MG63 (cell line): Measurements from ENCODE around the gene LYPD6B. TPM values are rescaled to one million over a fixed set of nuclear protein-coding genes. Genes with fewer than 3 reads are reported as not detected.

ENCODE experiments used
- DNase-seq: peaks from one replicate; pipeline ENCODE4 v3.0.0-alpha.2; 2020
- H3K27me3 ChIP-seq: fragments of 250-450 bp; sonication (Bioruptor Pico); 2 replicates; pipeline ENCODE4 v1.5.1; 2020; ENCODE audit warnings: mild to moderate bottlenecking, moderate library complexity
- H3K36me3 ChIP-seq: fragments of 250-450 bp; sonication (Bioruptor Pico); 2 replicates; pipeline ENCODE4 v1.5.1; 2020; ENCODE audit warnings: mild to moderate bottlenecking, moderate library complexity
- H3K4me3 ChIP-seq: fragments of 250-450 bp; sonication (Bioruptor Pico); 2 replicates; pipeline ENCODE4 v1.5.1; 2020; ENCODE audit warnings: mild to moderate bottlenecking, moderate library complexity
- H3K9me3 ChIP-seq: fragments of 250-450 bp; sonication (Bioruptor Pico); 2 replicates; pipeline ENCODE4 v1.5.1; 2020; ENCODE audit warnings: mild to moderate bottlenecking, moderate library complexity
- total RNA-seq: library from RNA; depleted of rRNA; stranded (reverse); fragments of >200 nt; shearing (Covaris generic); gene quantifications from 2 replicates; pipeline ENCODE4 v1.2.3, GENCODE V29; 2014; ENCODE audit warnings: low replicate concordance

The LYPD6B gene
- total RNA-seq, 1 experiment from 2014 or later, result 1.6 TPM

DNA sequence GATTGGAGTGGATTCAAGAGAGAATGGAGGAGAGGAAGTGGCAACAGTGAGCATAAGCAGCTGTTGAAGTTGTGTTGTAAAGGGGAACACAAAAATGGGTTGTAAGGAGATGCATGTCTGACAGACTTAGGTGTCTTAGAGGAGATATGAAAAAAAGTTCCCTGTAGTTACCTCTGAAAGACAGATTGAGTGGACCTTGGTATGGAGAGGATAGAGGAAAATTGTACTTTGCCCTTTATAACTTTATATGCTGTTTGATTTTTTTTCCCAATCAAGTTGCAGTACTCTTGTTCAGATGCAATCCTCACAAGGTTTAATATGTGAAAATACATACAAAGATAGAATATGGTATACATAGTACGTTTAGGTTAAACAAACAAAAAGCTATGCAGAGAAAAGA, 73.6 kb downstream of the LYPD6B start:
- Histone ChIP-seq H3K4me3 (no peak overlapping the region), H3K36me3 (no peaks in the 10 kb centered on the region), H3K9me3 (no peaks in the 10 kb centered on the region), H3K27me3 (no peaks in the 10 kb centered on the region)
- no peak for DNase-seq

DNA sequence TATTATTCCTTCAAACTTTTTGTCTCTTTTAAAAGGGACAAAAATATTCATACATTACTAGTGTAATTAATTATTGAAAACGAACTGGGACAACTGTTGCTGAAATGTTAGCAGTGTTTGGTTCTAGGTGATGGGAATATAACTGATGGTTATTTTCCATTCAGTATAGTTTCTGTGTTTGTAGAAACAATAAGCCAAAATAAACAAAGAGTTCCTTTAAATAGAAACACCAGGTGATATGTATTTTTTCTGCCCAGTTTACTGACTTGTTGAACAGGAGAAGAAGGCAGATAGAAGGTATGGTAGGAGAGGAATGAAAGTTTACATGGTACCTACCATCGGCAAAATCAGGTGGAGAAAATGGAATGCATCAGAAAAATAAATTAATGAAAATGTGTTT, 74.2 kb downstream of the LYPD6B start:
- H3K4me3 ChIP-seq, result no peak overlapping the region
- DNase-seq, result no peak
- H3K9me3 ChIP-seq, result no peaks in the 10 kb centered on the region
- no peaks in the 10 kb centered on the region for H3K36me3 ChIP-seq
- no peaks in the 10 kb centered on the region for H3K27me3 ChIP-seq

DNA sequence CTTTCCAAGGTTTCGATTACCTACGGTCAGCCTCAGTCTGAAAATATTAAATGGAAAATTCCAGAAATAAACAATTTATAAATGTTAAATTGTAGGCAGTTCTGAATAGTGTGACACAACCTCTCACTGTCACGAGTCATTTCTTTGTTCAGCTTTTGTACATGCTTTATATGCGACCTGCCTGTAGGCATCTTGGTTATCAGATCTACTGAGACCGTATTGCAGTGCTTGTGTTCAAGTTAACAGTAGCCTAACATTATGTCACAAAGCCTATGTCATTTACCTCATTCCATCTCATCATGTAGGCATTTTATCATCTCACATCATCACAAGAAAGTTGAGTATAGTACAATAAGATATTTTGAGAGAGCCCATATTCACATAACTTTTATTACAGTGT, 77.3 kb downstream of the LYPD6B start:
- Histone ChIP-seq H3K27me3 (no peaks in the 10 kb centered on the region), H3K4me3 (no peak overlapping the region), H3K9me3 (no peaks in the 10 kb centered on the region), H3K36me3 (no peaks in the 10 kb centered on the region)
- no peak for DNase-seq

DNA sequence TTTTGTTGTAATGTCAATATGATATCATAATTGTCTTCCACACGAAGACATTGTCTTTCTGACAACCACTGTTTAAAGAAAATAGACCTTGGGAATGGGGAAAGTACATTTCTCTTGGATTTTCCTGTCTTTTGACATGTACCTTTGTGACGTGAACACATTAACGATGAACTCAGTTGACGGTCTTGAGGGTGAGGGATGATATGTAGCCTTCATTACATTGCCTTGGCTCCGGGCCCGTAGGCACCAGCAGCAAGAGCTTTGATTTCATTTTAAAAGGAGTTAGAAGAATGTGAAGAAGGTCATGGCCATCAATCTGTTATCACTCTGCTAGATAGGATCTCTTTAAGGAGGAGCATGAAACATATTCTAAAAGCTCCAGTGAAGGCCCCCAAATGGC, 80.9 kb downstream of the LYPD6B start:
- no peak for DNase-seq
- H3K9me3 ChIP-seq, result no peaks in the 10 kb centered on the region
- H3K4me3 ChIP-seq, result no peak overlapping the region
- no peaks in the 10 kb centered on the region for H3K36me3 ChIP-seq
- no peaks in the 10 kb centered on the region for H3K27me3 ChIP-seq

- Histone ChIP-seq H3K9me3 (no peaks in the 10 kb centered on the region), H3K36me3 (no peaks in the 10 kb centered on the region), H3K4me3 (no peak overlapping the region), H3K27me3 (no peaks in the 10 kb centered on the region)
- no peak for DNase-seq
These were observed 84.0 kb downstream of the LYPD6B start for GRCh38 chr2:149122516-149122915.

DNA sequence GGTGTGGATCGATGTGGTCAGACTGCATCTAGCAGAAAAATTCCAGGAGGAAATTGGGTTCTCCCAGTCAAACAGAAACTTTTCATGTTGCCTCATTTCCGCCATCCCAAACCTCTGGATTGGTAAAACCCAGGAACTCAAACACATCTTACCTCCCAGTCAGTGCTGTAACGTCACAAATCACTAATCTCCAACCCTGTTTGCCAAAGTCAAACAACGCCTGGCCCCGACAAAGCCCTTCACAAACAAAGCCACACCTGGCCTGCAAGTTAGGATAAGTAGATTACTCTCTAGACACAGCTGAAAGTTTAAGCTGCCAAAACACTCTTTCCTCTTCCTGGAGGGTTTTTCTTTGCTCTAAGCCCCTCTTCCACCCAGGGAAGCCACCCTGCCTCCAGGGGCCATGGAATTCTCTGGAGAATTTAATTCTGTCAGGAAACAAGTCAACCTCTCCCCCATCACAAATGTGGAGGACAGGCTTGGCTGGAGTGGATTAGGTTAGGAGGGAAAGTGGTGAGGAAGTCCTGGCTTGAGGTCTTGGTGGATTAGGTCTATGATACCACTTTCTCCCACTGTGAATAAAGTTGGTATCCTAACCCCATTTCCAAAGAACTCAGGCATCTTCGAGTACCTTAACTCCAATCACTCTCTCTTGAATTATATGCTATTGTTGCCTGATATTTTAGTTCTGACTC, 86.7 kb downstream of the LYPD6B start:
- Histone ChIP-seq H3K4me3 (no peak overlapping the region), H3K27me3 (no peaks in the 10 kb centered on the region), H3K36me3 (no peaks in the 10 kb centered on the region), H3K9me3 (no peaks in the 10 kb centered on the region)
- DNase-seq, result no peak

- no peak for DNase-seq
- H3K9me3 ChIP-seq, result no peaks in the 10 kb centered on the region
- H3K4me3 ChIP-seq, result no peak overlapping the region
- H3K36me3 ChIP-seq, result no peaks in the 10 kb centered on the region
- no peaks in the 10 kb centered on the region for H3K27me3 ChIP-seq
These were observed 90.9 kb downstream of the LYPD6B start for GRCh38 chr2:149129433-149129832.

GRCh38 chr2:149132339-149132738, 93.8 kb downstream of the LYPD6B start:
- no peak for DNase-seq
- no peaks in the 10 kb centered on the region for H3K36me3 ChIP-seq
- H3K27me3 ChIP-seq, result no peaks in the 10 kb centered on the region
- H3K9me3 ChIP-seq, result no peaks in the 10 kb centered on the region
- no peak overlapping the region for H3K4me3 ChIP-seq

DNA sequence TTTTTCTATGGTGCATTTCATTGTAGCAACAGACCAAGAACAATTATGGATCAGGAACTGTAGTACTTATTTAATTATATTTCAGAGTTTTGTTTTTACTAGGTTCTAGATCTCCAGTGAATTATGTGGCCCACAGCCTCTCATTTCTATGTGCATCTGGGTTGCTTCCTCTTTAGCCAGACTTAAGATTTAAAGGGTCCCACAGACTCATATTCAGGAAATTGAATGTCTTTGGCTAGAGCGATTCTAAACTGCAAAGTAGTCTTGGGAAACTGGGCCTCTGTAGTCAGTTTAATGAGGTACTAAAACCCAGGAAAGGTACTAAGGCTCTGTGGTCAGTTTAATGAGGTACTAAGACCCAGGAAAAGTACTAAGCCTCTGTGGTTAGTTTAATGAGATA, 94.4 kb downstream of the LYPD6B start:
- no peaks in the 10 kb centered on the region for H3K9me3 ChIP-seq
- DNase-seq, result no peak
- no peaks in the 10 kb centered on the region for H3K36me3 ChIP-seq
- H3K27me3 ChIP-seq, result no peaks in the 10 kb centered on the region
- H3K4me3 ChIP-seq, result no peak overlapping the region

DNA sequence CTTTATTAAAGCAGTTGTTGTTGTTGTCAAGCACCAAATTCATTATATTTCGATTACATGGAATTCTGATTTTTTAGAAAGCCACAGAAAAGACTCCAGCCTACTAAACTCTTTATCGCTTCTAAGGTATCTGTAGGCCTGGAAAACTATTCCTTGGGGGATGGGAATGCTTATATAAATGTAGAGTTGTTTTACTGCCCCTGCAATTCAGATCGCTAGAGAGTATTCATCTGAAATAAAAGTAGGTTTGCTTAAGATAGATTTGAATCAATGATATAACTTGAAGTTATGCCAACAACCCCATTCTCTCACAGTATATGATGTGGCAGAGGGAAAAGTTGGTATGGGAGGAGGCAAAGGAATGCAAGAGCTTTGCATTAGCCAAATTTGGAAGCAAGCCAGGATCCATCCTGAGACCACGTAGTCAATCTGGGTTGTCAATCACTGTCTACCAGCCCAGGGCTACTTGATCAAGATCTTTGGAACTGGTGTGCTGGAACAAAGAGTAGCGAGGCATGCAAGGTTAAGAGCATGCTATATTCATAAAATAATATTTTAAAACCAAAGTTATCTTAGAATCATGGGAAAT, 95.9 kb downstream of the LYPD6B start:
- Histone ChIP-seq H3K4me3 (no peak overlapping the region), H3K9me3 (no peaks in the 10 kb centered on the region), H3K36me3 (no peaks in the 10 kb centered on the region), H3K27me3 (no peaks in the 10 kb centered on the region)
- DNase-seq, result no peak

- no peak for DNase-seq
- Histone ChIP-seq H3K36me3 (no peaks in the 10 kb centered on the region), H3K27me3 (no peaks in the 10 kb centered on the region), H3K9me3 (no peaks in the 10 kb centered on the region), H3K4me3 (no peak overlapping the region)
These were observed 97.6 kb downstream of the LYPD6B start for GRCh38 chr2:149136111-149136510.

DNA sequence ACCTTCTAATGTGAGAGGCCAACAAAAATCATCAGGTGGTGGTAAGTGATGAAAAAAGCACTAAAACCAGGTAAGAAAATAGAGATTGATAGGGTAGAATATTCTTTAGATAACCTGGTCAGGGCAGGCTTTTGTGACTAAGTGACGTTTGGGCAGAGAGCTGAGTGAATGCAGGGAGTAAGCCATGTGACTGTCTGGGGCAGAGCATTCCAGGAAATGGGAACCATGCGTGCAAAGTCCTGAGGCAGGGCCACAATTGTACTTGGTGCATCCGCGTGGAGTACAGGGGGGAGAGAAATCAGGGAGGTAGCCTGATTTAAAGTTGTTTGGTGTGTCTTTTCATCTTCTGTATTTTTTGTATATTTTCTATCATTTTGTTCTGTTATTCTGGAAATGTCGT, 102.5 kb downstream of the LYPD6B start:
- DNase-seq, result no peak
- Histone ChIP-seq H3K9me3 (no peaks in the 10 kb centered on the region), H3K4me3 (no peak overlapping the region), H3K27me3 (no peaks in the 10 kb centered on the region), H3K36me3 (no peaks in the 10 kb centered on the region)

DNA sequence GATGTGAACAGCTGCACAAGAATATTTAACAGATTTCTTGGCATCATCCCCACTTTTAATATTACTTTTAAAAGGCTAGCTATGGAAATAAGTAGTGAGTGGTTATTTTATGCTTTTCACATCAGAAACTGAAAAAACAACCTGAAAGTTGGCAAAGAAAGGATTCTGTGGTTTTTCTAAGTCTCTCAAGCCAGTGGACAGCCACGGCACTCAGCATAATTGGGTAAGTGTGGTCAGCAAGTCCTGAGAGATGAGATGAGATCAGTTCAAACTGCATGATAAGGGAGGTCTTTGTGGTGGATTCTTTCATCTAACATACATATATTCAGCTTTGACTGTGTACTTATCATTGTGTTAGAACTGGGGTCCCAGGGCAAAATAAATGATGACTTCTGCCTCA, 105.2 kb downstream of the LYPD6B start:
- H3K4me3 ChIP-seq, result no peak overlapping the region
- no peaks in the 10 kb centered on the region for H3K9me3 ChIP-seq
- no peaks in the 10 kb centered on the region for H3K27me3 ChIP-seq
- no peaks in the 10 kb centered on the region for H3K36me3 ChIP-seq
- no peak for DNase-seq

DNA sequence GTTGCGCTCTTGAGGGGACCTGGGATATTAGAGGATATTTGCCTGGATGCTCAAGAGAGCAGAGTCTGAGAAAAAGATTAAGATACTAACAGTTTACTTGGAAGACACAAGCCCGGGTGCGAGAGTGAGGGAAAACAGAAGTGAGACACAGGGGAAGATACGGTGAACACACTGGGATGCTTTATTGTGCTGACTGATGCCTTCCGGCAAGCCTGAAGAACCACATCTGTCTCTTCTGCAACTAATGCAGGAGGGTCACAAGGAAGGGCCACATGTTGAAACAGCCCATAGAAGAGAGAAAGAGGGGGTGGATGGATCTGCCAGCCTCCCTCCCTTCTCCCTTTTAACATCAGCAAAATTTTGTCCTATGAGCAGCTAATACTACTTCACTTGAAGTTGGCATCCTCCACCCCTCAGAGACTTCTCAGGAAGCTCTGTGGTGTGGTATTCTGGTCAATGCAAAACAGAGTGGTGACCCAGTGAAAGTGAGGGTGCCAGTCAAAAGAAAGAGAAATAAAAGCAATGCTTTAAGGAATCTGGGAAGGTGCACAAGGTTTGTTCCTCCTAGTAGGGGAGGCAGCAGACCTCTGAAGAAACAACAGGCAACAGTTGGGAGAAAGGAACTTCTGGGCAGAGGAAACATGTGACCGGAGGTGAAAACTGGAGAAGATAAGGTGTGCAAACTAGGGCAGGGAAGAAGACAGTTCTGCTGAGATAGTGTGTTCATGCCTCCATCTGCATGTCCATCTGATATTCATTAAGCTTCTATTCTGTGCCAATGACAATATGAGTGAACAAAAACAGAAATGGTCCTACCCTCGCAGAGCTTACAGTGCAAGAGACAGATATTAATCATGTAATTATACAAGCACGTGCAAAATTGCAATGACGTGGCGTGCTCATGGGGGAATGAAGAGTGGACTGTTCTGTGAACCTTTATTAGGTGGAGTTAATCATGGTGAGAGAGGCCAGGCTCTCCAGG, 107.1 kb downstream of the LYPD6B start:
- Histone ChIP-seq H3K4me3 (no peak overlapping the region), H3K27me3 (no peaks in the 10 kb centered on the region), H3K9me3 (no peaks in the 10 kb centered on the region), H3K36me3 (no peaks in the 10 kb centered on the region)
- no peak for DNase-seq

- Histone ChIP-seq H3K9me3 (no peaks in the 10 kb centered on the region), H3K4me3 (no peak overlapping the region), H3K36me3 (no peaks in the 10 kb centered on the region), H3K27me3 (no peaks in the 10 kb centered on the region)
- no peak for DNase-seq
These were observed 108.4 kb downstream of the LYPD6B start for GRCh38 chr2:149146876-149147275.

- no peak overlapping the region for H3K4me3 ChIP-seq
- no peak for DNase-seq
- no peaks in the 10 kb centered on the region for H3K27me3 ChIP-seq
- no peaks in the 10 kb centered on the region for H3K9me3 ChIP-seq
- H3K36me3 ChIP-seq, result no peaks in the 10 kb centered on the region
These were observed 109.9 kb downstream of the LYPD6B start for GRCh38 chr2:149148194-149149006.

- Histone ChIP-seq H3K36me3 (no peaks in the 10 kb centered on the region), H3K4me3 (no peak overlapping the region), H3K9me3 (no peaks in the 10 kb centered on the region), H3K27me3 (no peaks in the 10 kb centered on the region)
- DNase-seq, result no peak
These were observed 110.5 kb downstream of the LYPD6B start for GRCh38 chr2:149149007-149149297.
